Kidney epithelial cell (primary cell): ENCODE measurements around the gene NKAIN4. TPM values are rescaled to one million over a fixed set of nuclear protein-coding genes. Genes with fewer than 3 reads are reported as not detected.

Experiments
- DNase-seq: peaks from one replicate; pipeline ENCODE4 v3.0.0-alpha.2; 2010; ENCODE audit warnings: low read depth
- H3K27me3 ChIP-seq: 2 replicates; pipeline ENCODE4 v1.6.0; 2011; ENCODE audit warnings: low read length; ENCODE audit not compliant: control insufficient read depth, insufficient read depth
- H3K36me3 ChIP-seq: 2 replicates; pipeline ENCODE4 v1.5.1; 2011; ENCODE audit warnings: low read length; ENCODE audit not compliant: control insufficient read depth, insufficient read depth
- H3K4me3 ChIP-seq: 2 replicates; pipeline ENCODE4 v1.5.1; 2011; ENCODE audit warnings: low read depth, mild to moderate bottlenecking, control low read depth, low read length
- CTCF ChIP-seq: IDR thresholded peaks from 2 replicates; pipeline ENCODE4 v1.5.1; 2011; ENCODE audit warnings: mild to moderate bottlenecking, moderate library complexity, low read length, control low read depth, inconsistent platforms; ENCODE audit not compliant: insufficient read depth, poor library complexity, severe bottlenecking
- total RNA-seq: library from RNA; depleted of rRNA; stranded (reverse); fragments of >200 nt; gene quantifications from 2 replicates; pipeline ENCODE4 v1.2.3, GENCODE V29; 2015

Gene NKAIN4
- total RNA-seq, 1 donor from 2014 or later = 65.4 TPM

- Histone ChIP-seq H3K4me3 (no peak overlapping the region), H3K27me3 (peaks cover 52% of the 10 kb centered on the region), H3K36me3 (no peaks in the 10 kb centered on the region)
- TF ChIP-seq CTCF = no peak
- no peak for DNase-seq
These were observed 5.6 kb upstream of the NKAIN4 start for GRCh38 chr20:63259734-63260460.

GRCh38 chr20:63258781-63259180, 4.5 kb upstream of the NKAIN4 start:
- no peak for TF ChIP-seq CTCF
- no peak for DNase-seq
- H3K4me3 ChIP-seq = no peak overlapping the region
- H3K36me3 ChIP-seq = no peaks in the 10 kb centered on the region
- H3K27me3 ChIP-seq = peaks cover 61% of the 10 kb centered on the region

- Histone ChIP-seq H3K27me3 (peaks cover 68% of the 10 kb centered on the region), H3K4me3 (no peak overlapping the region), H3K36me3 (no peaks in the 10 kb centered on the region)
- no peak for DNase-seq
- TF ChIP-seq CTCF = no peak
These were observed 3.4 kb upstream of the NKAIN4 start for GRCh38 chr20:63257629-63258028.

DNA sequence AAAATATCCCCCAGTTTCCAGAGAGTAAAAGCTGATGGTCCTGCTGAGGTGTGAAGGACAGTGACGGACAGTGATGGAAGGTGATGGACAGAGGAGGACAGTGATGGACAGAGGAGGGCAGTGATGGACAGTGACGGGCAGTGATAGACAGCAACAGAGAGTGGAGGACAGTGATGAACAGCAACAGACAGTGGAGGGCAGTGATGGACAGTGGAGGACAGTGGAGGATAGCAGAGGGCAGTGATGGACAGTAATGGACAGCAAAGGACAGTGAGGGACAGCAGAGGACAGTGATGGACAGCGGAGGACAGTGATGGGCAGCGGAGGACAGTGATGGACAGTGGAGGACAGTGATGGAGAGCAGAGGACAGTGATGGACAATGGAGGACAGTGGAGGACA, 2.7 kb upstream of the NKAIN4 start:
- no peak for TF ChIP-seq CTCF
- no peaks in the 10 kb centered on the region for H3K36me3 ChIP-seq
- no peak overlapping the region for H3K4me3 ChIP-seq
- no peak for DNase-seq
- peaks cover 68% of the 10 kb centered on the region for H3K27me3 ChIP-seq

DNA sequence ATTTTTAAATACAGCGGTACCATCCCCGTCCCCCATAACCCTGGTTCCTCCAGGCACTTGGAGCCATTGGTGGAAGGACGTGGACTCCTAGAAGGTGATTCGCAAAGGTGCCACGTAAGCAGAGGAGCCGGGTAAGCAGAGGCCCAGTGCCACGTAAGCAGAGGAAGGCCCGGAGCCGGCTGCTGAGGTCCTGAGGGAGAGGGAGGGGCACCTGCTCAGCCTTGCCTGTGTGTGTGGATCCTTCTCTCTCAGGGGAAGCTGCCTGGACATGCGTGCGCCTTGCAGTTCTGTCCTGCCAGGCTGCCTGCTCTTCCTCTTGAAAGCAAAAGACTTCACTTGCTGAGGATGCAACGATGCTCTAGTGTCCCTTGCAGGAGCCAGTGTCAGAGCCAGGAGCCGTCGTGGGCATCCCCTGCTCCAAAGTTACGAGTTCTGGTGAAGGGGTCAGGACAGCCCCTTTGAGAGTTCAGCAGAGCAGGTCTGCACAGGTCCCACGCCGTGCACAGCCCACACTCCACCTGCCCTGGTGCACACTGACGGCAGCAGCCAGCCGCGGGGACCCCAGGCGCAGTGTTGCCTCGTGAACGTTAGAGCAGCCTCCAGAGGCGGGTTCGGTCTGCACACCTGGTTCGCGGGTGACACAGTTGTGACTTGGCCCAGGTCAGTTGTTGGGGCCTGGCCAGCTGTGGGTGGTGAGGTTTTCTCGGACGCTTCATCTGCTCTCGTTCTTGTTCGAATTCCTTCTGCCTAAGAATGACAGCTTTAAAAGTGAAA, 1.9 kb upstream of the NKAIN4 start:
- DNase-seq = no peak
- Histone ChIP-seq H3K27me3 (peaks cover 64% of the 10 kb centered on the region), H3K4me3 (no peak overlapping the region), H3K36me3 (no peaks in the 10 kb centered on the region)
- no peak for TF ChIP-seq CTCF
